Measurements from ENCODE around the gene MYL6.

- TF ChIP-seq RCOR1 (IDR thresholded peaks at IDR 0.05; ENCODE audit: low read length) (no peak), JUND (IDR thresholded peaks at IDR 0.05) (no peak), CTCF (IDR thresholded peaks at IDR 0.05) (no peak), GATA2 (CRISPR knock-in tag; IDR thresholded peaks at IDR 0.05) (no peak), YY1 (IDR thresholded peaks at IDR 0.05; ENCODE audit: low read depth) (no peak), NRF1 (IDR thresholded peaks at IDR 0.05; ENCODE audit: low read depth, low read length) (no peak), TAF1 (IDR thresholded peaks at IDR 0.05; ENCODE audit: borderline replicate concordance, low read depth, low read length) (no peak), RFX5 (IDR thresholded peaks at IDR 0.05; ENCODE audit: low read length) (no peak), RAD21 (IDR thresholded peaks at IDR 0.05; ENCODE audit: low read length) (no peak), USF2 (IDR thresholded peaks at IDR 0.05; ENCODE audit: borderline replicate concordance, low read depth, low read length) (no peak), FOXM1 (IDR thresholded peaks at IDR 0.05; ENCODE audit: low read depth) (no peak), SIN3A (IDR thresholded peaks at IDR 0.05; ENCODE audit: borderline replicate concordance, low read depth, low read length) (no peak)
- TF ChIP-seq, protein P1, sequence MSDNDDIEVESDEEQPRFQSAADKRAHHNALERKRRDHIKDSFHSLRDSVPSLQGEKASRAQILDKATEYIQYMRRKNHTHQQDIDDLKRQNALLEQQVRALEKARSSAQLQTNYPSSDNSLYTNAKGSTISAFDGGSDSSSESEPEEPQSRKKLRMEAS (IDR thresholded peaks at IDR 0.05; ENCODE audit: low read depth), result no peak
Measured at GRCh38 chr12:56134897-56135296, 23.3 kb upstream of the MYL6 start.

Data from SK-N-SH (cell line).